Lower leg skin (tissue), 4 donors: ENCODE results near the gene PCF11. TPM values are rescaled to one million over a fixed set of nuclear protein-coding genes. Genes with fewer than 3 reads are reported as not detected.

Experiments used
- DNase-seq, 2 donors: peaks; one replicate each; pipeline ENCODE4 v3.0.0-alpha.2; 2019; ENCODE audit warnings: low spot score in 2 of 2
- H3K4me3 ChIP-seq: fragments of 200-600 bp; sonication (generic); 2 replicates; pipeline ENCODE4 v1.5.1; 2017; ENCODE audit warnings: mild to moderate bottlenecking, low read depth; ENCODE audit not compliant: poor library complexity, severe bottlenecking
- CTCF ChIP-seq, 3 donors: fragments of 450-650 bp; IDR thresholded peaks; one replicate each; pipeline ENCODE4 v1.5.1; 2016; ENCODE audit warnings: antibody characterized with exemption in 3 of 3, mild to moderate bottlenecking in 3 of 3, moderate library complexity in 2 of 3
- POLR2A ChIP-seq, 2 donors: fragments of 450-650 bp; IDR thresholded peaks; one replicate each; pipeline ENCODE4 v1.6.1; 2016 to 2017; ENCODE audit warnings: antibody characterized with exemption in 2 of 2, mild to moderate bottlenecking in 1 of 2, moderate library complexity in 1 of 2
- WGBS, 2 donors: methylation state at CpG; one replicate each; pipeline ENCODE4 v1.1.5; 2018; 5-methylcytosine and 5-hydroxymethylcytosine counted together
- intact Hi-C: fragments of 100-400 bp; cut with DNase I; formaldehyde crosslinking; loops from one replicate; pipeline ENCODE4 v1.15.0; 2023; ENCODE audit warnings: low total_unique reads
- total RNA-seq, 4 donors: library from RNA; depleted of rRNA; stranded (reverse); fragments of >200 nt; gene quantifications; one replicate each; pipeline ENCODE4 v1.1.0, GENCODE V29; 2016

Gene PCF11
- total RNA-seq, 4 donors from 2014 or later, result 91.9 to 137 (median 119) TPM

- TF ChIP-seq POLR2A (IDR thresholded peaks at IDR 0.05), result no peak
- TF ChIP-seq CTCF (IDR thresholded peaks at IDR 0.05), result no peak
- intact Hi-C loops, result no loop called here
- no peak overlapping the region for H3K4me3 ChIP-seq
- no peak for DNase-seq
These were observed 38.1 kb upstream of the PCF11 start for GRCh38 chr11:83118814-83119213.

GRCh38 chr11:83119216-83119615 is 37.7 kb upstream of the PCF11 start:
- no peak for TF ChIP-seq CTCF (IDR thresholded peaks at IDR 0.05)
- TF ChIP-seq POLR2A (IDR thresholded peaks at IDR 0.05), result no peak
- intact Hi-C loops, result no loop called here
- 82 to 90% methylated on average over 3 of the region's 3 CpGs for WGBS, 2 donors
- H3K4me3 ChIP-seq, result no peak overlapping the region
- no peak for DNase-seq

GRCh38 chr11:83120327-83120726 is 36.6 kb upstream of the PCF11 start:
- DNase-seq, result no peak
- no peak overlapping the region for H3K4me3 ChIP-seq
- no peak for TF ChIP-seq POLR2A (IDR thresholded peaks at IDR 0.05)
- no peak for TF ChIP-seq CTCF (IDR thresholded peaks at IDR 0.05)
- intact Hi-C loops, result no loop called here

DNA sequence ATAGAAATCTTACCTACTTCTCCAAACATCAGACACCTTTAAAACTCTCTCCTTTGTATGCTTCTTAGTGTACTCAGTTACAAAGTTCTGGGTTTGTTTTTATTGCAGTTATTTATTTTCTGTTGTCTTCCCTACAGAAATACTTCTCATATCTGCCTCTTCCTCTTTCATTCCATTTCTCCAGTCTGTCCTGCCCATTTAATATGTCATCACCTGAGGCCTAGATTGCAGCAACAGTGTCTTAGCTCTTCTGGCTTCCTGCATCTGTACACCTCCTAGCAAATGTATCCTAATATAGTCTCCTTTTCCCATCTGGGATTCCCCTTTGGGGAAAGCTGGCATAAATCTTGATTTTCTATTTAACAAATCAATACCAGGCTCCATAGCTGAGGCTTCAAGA is 34.9 kb upstream of the PCF11 start:
- DNase-seq, result no peak
- intact Hi-C loops, result no loop called here
- no peak overlapping the region for H3K4me3 ChIP-seq
- TF ChIP-seq POLR2A (IDR thresholded peaks at IDR 0.05), result no peak
- TF ChIP-seq CTCF (IDR thresholded peaks at IDR 0.05), result no peak

DNA sequence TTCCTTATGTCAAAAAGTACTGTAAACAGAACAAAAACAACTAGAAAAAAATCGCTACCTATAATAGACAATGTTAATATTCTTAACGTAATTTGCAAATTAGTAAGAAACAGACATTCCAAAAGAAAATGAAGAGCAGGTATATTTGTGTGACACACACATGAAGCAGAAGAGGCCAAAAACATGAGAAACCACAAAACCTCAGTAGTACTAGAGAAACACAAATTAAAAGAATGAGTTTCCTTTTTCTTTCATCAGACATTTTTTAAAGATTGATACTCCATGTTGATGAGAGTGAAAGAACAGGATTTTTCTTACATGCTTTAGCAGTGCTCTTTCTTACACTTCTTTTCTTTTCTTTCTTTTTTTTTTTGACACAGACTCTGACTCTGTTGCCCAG is 34.2 kb upstream of the PCF11 start:
- TF ChIP-seq POLR2A (IDR thresholded peaks at IDR 0.05) (no peak), CTCF (IDR thresholded peaks at IDR 0.05) (no peak)
- intact Hi-C loops, result no loop called here
- no peak overlapping the region for H3K4me3 ChIP-seq
- no peak for DNase-seq
- 93% methylated on average over 2 of the region's 2 CpGs for WGBS, 2 donors

- no peak for DNase-seq
- intact Hi-C loops, result no loop called here
- WGBS, 2 donors, result 38 to 44% methylated on average over 4 of the region's 4 CpGs
- no peak overlapping the region for H3K4me3 ChIP-seq
- TF ChIP-seq POLR2A (IDR thresholded peaks at IDR 0.05) (no peak), CTCF (IDR thresholded peaks at IDR 0.05) (no peak)
These were observed 32.1 kb upstream of the PCF11 start for GRCh38 chr11:83124636-83125424.
